Astrocyte (in vitro differentiated cells and primary cell): ENCODE data around the gene NHLRC4.

ENCODE experiments used
- CTCF ChIP-seq: IDR thresholded peaks from 2 replicates; pipeline ENCODE4 v1.5.1; 2011; ENCODE audit warnings: low read depth, mild to moderate bottlenecking, inconsistent platforms, low read length, moderate library complexity; ENCODE audit not compliant: insufficient read depth
- EZH2 ChIP-seq: IDR thresholded peaks from 2 replicates; pipeline ENCODE4 v1.6.1; 2012; ENCODE audit warnings: mild to moderate bottlenecking, low read length, inconsistent platforms; ENCODE audit not compliant: insufficient read depth

GRCh38 chr16:583815-584591 lies 17.2 kb downstream of the NHLRC4 start:
- no peak for TF ChIP-seq EZH2
- TF ChIP-seq CTCF, result no peak
